DOHH2 (cell line): ENCODE data around the gene ALB.

ENCODE experiments used
- H3F3A ChIP-seq: fragments of 200-600 bp; sonication (generic), shearing (Covaris generic); 2 replicates; pipeline ENCODE4 v1.6.0; 2016; ENCODE audit warnings: antibody characterized with exemption, mild to moderate bottlenecking; ENCODE audit not compliant: control insufficient read depth, insufficient read depth
- H3K27ac ChIP-seq: fragments of 200-600 bp; sonication (generic); 2 replicates; pipeline ENCODE4 v1.5.1; 2014; ENCODE audit warnings: low read depth, mild to moderate bottlenecking, low read length, moderate library complexity
- H3K27me3 ChIP-seq: fragments of 200-600 bp; sonication (generic); 2 replicates; pipeline ENCODE4 v1.6.1; 2014; ENCODE audit warnings: mild to moderate bottlenecking, low read length, mixed read lengths; ENCODE audit not compliant: control insufficient read depth
- H3K36me3 ChIP-seq: fragments of 200-600 bp; sonication (generic); 2 replicates; pipeline ENCODE4 v1.6.1; 2014; ENCODE audit warnings: mild to moderate bottlenecking, low read length, moderate library complexity, mixed read lengths; ENCODE audit not compliant: control insufficient read depth
- H3K4me1 ChIP-seq: fragments of 200-600 bp; sonication (generic); 2 replicates; pipeline ENCODE4 v1.6.1; 2014; ENCODE audit warnings: mild to moderate bottlenecking, low read length, mixed read lengths; ENCODE audit not compliant: control insufficient read depth
- H3K4me2 ChIP-seq: fragments of 200-600 bp; sonication (generic); 2 replicates; pipeline ENCODE4 v1.6.0; 2014; ENCODE audit warnings: mild to moderate bottlenecking, low read length, moderate library complexity
- H3K4me3 ChIP-seq: fragments of 200-600 bp; sonication (generic); 2 replicates; pipeline ENCODE4 v1.5.1; 2014; ENCODE audit warnings: mild to moderate bottlenecking, low read length, mixed read lengths
- H3K79me2 ChIP-seq: fragments of 200-600 bp; sonication (generic); 2 replicates; pipeline ENCODE4 v1.6.1; 2014; ENCODE audit warnings: mild to moderate bottlenecking, low read length, mixed read lengths; ENCODE audit not compliant: control insufficient read depth
- H3K9me2 ChIP-seq: fragments of 200-600 bp; sonication (generic); replicated peaks from 2 replicates; pipeline ENCODE4 v1.6.1; 2014; ENCODE audit warnings: mild to moderate bottlenecking, low read length, mixed read lengths; ENCODE audit not compliant: control insufficient read depth
- H3K9me3 ChIP-seq: fragments of 200-600 bp; sonication (generic); 2 replicates; pipeline ENCODE4 v1.6.1; 2014; ENCODE audit warnings: antibody characterized with exemption, low read length, mixed read lengths; ENCODE audit not compliant: control insufficient read depth, insufficient read depth
- H4K20me1 ChIP-seq: fragments of 200-600 bp; sonication (generic); 2 replicates; pipeline ENCODE4 v1.6.0; 2014; ENCODE audit warnings: low read depth, mild to moderate bottlenecking, antibody characterized with exemption, low read length, moderate library complexity; ENCODE audit not compliant: control insufficient read depth, insufficient read depth
- EZH2phosphoT487 ChIP-seq: fragments of 200-600 bp; sonication (generic); IDR thresholded peaks from 2 replicates; pipeline ENCODE4 v1.6.1; 2017; ENCODE audit warnings: borderline replicate concordance, mild to moderate bottlenecking, antibody characterized with exemption, low read length, moderate library complexity, mixed read lengths
- TF ChIP-seq, protein P1 (sequence below): fragments of 200-600 bp; sonication (generic); IDR thresholded peaks from one replicate; pipeline ENCODE4 v1.5.1; 2014; ENCODE audit warnings: antibody characterized with exemption, mild to moderate bottlenecking, low read depth, low read length; ENCODE audit not compliant: poor library complexity, severe bottlenecking

ALB gene

GRCh38 chr4:73376251-73376650, 27.8 kb upstream of the ALB start:
- Histone ChIP-seq H3K9me2 (no peaks in the 10 kb centered on the region), H3K4me1 (no peaks in the 10 kb centered on the region), H3K4me2 (no peak overlapping the region), H3K4me3 (no peak overlapping the region), H4K20me1 (no peaks in the 10 kb centered on the region), H3K79me2 (no peaks in the 10 kb centered on the region), H3K27ac (no peak overlapping the region), H3K27me3 (no peaks in the 10 kb centered on the region), H3K9me3 (no peaks in the 10 kb centered on the region), H3K36me3 (no peaks in the 10 kb centered on the region), H3F3A (no peaks in the 10 kb centered on the region)
- TF ChIP-seq EZH2phosphoT487, result no peak
- TF ChIP-seq, protein P1, sequence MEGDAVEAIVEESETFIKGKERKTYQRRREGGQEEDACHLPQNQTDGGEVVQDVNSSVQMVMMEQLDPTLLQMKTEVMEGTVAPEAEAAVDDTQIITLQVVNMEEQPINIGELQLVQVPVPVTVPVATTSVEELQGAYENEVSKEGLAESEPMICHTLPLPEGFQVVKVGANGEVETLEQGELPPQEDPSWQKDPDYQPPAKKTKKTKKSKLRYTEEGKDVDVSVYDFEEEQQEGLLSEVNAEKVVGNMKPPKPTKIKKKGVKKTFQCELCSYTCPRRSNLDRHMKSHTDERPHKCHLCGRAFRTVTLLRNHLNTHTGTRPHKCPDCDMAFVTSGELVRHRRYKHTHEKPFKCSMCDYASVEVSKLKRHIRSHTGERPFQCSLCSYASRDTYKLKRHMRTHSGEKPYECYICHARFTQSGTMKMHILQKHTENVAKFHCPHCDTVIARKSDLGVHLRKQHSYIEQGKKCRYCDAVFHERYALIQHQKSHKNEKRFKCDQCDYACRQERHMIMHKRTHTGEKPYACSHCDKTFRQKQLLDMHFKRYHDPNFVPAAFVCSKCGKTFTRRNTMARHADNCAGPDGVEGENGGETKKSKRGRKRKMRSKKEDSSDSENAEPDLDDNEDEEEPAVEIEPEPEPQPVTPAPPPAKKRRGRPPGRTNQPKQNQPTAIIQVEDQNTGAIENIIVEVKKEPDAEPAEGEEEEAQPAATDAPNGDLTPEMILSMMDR, result no peak

- no peaks in the 10 kb centered on the region for H3K27me3 ChIP-seq
- no peaks in the 10 kb centered on the region for H3K36me3 ChIP-seq
- no peaks in the 10 kb centered on the region for H4K20me1 ChIP-seq
- H3K4me1 ChIP-seq, result no peaks in the 10 kb centered on the region
- no peaks in the 10 kb centered on the region for H3K9me2 ChIP-seq
- TF ChIP-seq, protein P1, result no peak
- no peak for TF ChIP-seq EZH2phosphoT487
- no peak overlapping the region for H3K4me3 ChIP-seq
- H3K4me2 ChIP-seq, result no peak overlapping the region
- H3K79me2 ChIP-seq, result no peaks in the 10 kb centered on the region
- H3F3A ChIP-seq, result no peaks in the 10 kb centered on the region
- H3K27ac ChIP-seq, result no peak overlapping the region
- H3K9me3 ChIP-seq, result no peaks in the 10 kb centered on the region
These were observed 27.1 kb upstream of the ALB start for GRCh38 chr4:73376976-73377375.

DNA sequence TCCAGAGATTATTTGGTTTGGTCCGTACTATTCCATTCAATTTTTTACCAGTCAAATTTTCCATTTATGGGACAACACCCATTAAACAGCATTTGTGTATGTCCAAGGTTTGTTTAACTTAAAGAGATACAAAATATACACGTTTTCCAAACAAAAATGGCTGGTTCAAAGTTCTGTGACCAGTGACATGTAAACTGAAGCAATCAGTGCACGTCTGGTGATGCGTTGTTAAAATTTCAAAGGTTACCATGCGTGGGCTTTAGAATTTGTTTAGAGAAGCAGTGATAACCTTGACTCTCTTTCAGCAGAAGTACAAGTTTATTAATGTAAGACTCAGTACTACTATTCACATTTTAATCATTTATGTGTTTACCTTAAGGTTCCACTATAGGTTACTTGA, 25.2 kb upstream of the ALB start:
- Histone ChIP-seq H3K27me3 (no peaks in the 10 kb centered on the region), H3K9me3 (no peaks in the 10 kb centered on the region), H3K4me1 (no peaks in the 10 kb centered on the region), H3K4me2 (no peak overlapping the region), H3K36me3 (no peaks in the 10 kb centered on the region), H3K27ac (no peak overlapping the region), H3K9me2 (no peaks in the 10 kb centered on the region), H3K79me2 (no peaks in the 10 kb centered on the region), H3F3A (no peaks in the 10 kb centered on the region), H4K20me1 (no peaks in the 10 kb centered on the region), H3K4me3 (no peak overlapping the region)
- TF ChIP-seq, protein P1, result no peak
- TF ChIP-seq EZH2phosphoT487, result no peak

- no peaks in the 10 kb centered on the region for H3K79me2 ChIP-seq
- no peak overlapping the region for H3K27ac ChIP-seq
- no peaks in the 10 kb centered on the region for H3K36me3 ChIP-seq
- no peaks in the 10 kb centered on the region for H3K4me1 ChIP-seq
- H3K4me2 ChIP-seq, result no peak overlapping the region
- TF ChIP-seq, protein P1, result no peak
- H3K9me2 ChIP-seq, result no peaks in the 10 kb centered on the region
- H3K4me3 ChIP-seq, result no peak overlapping the region
- H3K27me3 ChIP-seq, result no peaks in the 10 kb centered on the region
- no peaks in the 10 kb centered on the region for H3F3A ChIP-seq
- no peaks in the 10 kb centered on the region for H4K20me1 ChIP-seq
- H3K9me3 ChIP-seq, result no peaks in the 10 kb centered on the region
These were observed 24.1 kb upstream of the ALB start for GRCh38 chr4:73379946-73380345.
